Prostate gland (tissue), 2 donors: ENCODE data around the gene PNLIP.

Experiments
- POLR2A ChIP-seq: fragments of 450-650 bp; IDR thresholded peaks from one replicate; pipeline ENCODE4 v1.6.1; 2016; ENCODE audit warnings: antibody characterized with exemption, mild to moderate bottlenecking
- TF ChIP-seq, protein P1 (sequence below), 4 experiments: fragments of 200-600 bp in 2 of 4; fragments of 450-650 bp in 2 of 4; sonication (generic) in 2 of 4; IDR thresholded peaks; 1 replicate in 3 of 4; 2 replicates in 1 of 4; pipeline ENCODE4 v1.5.1; 2016 to 2019; ENCODE audit warnings: antibody characterized with exemption in 4 of 4, mild to moderate bottlenecking in 2 of 4, moderate library complexity in 2 of 4

DNA sequence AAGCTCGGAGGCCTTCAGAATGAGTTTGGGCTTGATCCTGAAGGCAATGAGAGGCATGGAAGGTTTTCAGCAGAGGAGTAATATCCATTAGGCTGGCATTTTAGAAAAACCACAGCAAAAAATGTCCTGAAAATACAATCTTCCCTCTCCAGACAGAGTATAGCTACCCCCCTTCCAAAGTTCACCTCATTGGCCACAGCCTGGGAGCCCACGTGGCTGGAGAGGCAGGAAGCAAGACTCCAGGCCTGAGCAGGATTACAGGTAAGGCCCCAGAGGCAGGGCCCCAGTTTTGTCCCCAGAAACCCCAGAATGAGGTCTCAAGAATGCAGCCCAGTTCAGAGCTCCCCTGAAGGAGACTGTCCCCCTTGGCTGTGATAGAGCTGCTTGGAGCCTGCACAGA is 50.3 kb downstream of the PNLIP start:
- TF ChIP-seq, protein P1, sequence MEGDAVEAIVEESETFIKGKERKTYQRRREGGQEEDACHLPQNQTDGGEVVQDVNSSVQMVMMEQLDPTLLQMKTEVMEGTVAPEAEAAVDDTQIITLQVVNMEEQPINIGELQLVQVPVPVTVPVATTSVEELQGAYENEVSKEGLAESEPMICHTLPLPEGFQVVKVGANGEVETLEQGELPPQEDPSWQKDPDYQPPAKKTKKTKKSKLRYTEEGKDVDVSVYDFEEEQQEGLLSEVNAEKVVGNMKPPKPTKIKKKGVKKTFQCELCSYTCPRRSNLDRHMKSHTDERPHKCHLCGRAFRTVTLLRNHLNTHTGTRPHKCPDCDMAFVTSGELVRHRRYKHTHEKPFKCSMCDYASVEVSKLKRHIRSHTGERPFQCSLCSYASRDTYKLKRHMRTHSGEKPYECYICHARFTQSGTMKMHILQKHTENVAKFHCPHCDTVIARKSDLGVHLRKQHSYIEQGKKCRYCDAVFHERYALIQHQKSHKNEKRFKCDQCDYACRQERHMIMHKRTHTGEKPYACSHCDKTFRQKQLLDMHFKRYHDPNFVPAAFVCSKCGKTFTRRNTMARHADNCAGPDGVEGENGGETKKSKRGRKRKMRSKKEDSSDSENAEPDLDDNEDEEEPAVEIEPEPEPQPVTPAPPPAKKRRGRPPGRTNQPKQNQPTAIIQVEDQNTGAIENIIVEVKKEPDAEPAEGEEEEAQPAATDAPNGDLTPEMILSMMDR (IDR thresholded peaks at IDR 0.05) = no peak
- no peak for TF ChIP-seq POLR2A
